ENCODE results near the gene FBXO11. TPM values are rescaled to one million over a fixed set of nuclear protein-coding genes. Genes with fewer than 3 reads are reported as not detected.

FBXO11 gene
- total and polyA plus RNA-seq, 2 experiments from 2014 or later = 27.4 to 43.5 TPM

- no peaks in the 10 kb centered on the region for H3K27me3 ChIP-seq
- TF ChIP-seq CTCF (IDR thresholded peaks at IDR 0.05; ENCODE audit: low read depth, low read length) = no peak
- no peaks in the 10 kb centered on the region for H3K36me3 ChIP-seq
- DNase-seq (ENCODE audit: low read depth in 1 of 2, low spot score in 1 of 2) = no peak
- no peak overlapping the region for H3K27ac ChIP-seq
- no peak overlapping the region for H3K4me3 ChIP-seq
- no peaks in the 10 kb centered on the region for H3K9me3 ChIP-seq (ENCODE audit: low read depth)
- peaks cover 22% of the 10 kb centered on the region for H3K4me1 ChIP-seq (ENCODE audit: low read depth)
These were observed 56.9 kb downstream of the FBXO11 start for GRCh38 chr2:47849368-47849767.

DNA sequence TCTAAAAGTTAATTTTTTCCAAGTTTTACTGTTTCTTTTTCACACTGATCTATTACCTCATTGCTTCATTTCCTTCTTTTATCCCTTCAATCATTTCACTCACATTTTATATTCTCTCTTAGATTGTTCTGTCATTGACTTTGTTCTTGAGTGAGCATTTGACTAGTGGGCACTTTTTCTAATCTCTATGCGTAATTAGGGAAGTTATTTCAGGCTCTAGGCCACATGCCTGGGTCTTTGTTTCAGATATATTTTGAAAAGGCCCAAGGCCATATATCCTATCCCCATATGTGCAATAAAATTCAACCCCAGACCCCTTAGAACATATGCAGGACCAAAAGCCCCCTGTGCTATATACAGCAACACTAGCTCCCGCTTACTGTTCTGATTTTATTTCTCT, 62.1 kb downstream of the FBXO11 start:
- no peaks in the 10 kb centered on the region for H3K9me3 ChIP-seq (ENCODE audit: low read depth)
- H3K27ac ChIP-seq = peak overlapping the region; percentile 70
- no peaks in the 10 kb centered on the region for H3K27me3 ChIP-seq
- no peak for DNase-seq (ENCODE audit: low read depth in 1 of 2, low spot score in 1 of 2)
- H3K4me1 ChIP-seq (ENCODE audit: low read depth) = peaks cover 17% of the 10 kb centered on the region
- TF ChIP-seq CTCF (IDR thresholded peaks at IDR 0.05; ENCODE audit: low read depth, low read length) = no peak
- no peak overlapping the region for H3K4me3 ChIP-seq
- H3K36me3 ChIP-seq = peaks cover 4% of the 10 kb centered on the region

DNA sequence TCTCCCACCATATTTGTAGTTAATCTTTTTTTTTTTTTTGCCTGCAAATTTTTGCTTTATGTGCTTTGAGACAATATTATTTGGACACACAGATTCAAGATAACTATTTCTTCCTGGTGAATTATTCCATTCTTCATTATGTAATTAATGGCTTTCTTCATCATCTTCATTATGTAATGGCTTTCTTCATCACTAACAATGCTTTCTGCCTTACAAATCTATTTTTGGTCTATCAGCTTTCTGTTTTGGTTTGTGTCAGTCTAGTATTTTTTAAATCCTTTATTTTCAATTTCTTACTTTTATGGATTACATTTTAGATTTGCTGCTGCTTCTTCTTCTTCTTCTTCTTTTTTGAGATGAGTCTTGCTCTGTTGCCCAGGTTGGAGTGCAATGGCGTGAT, 62.9 kb downstream of the FBXO11 start:
- Histone ChIP-seq H3K4me3 (no peak overlapping the region), H3K36me3 (peaks cover 12% of the 10 kb centered on the region), H3K4me1 (ENCODE audit: low read depth) (peaks cover 17% of the 10 kb centered on the region), H3K27me3 (no peaks in the 10 kb centered on the region), H3K9me3 (ENCODE audit: low read depth) (no peaks in the 10 kb centered on the region), H3K27ac (no peak overlapping the region)
- no peak for DNase-seq (ENCODE audit: low read depth in 1 of 2, low spot score in 1 of 2)
- no peak for TF ChIP-seq CTCF (IDR thresholded peaks at IDR 0.05; ENCODE audit: low read depth, low read length)

GRCh38 chr2:47842846-47843245, 63.5 kb downstream of the FBXO11 start:
- Histone ChIP-seq H3K4me3 (no peak overlapping the region), H3K36me3 (peaks cover 17% of the 10 kb centered on the region), H3K27ac (no peak overlapping the region), H3K4me1 (ENCODE audit: low read depth) (peaks cover 17% of the 10 kb centered on the region), H3K9me3 (ENCODE audit: low read depth) (no peaks in the 10 kb centered on the region), H3K27me3 (no peaks in the 10 kb centered on the region)
- no peak for TF ChIP-seq CTCF (IDR thresholded peaks at IDR 0.05; ENCODE audit: low read depth, low read length)
- DNase-seq (ENCODE audit: low read depth in 1 of 2, low spot score in 1 of 2) = no peak

- Histone ChIP-seq H3K4me1 (ENCODE audit: low read depth) (no peaks in the 10 kb centered on the region), H3K27ac (peak overlapping the region; percentile 39), H3K9me3 (ENCODE audit: low read depth) (no peaks in the 10 kb centered on the region), H3K27me3 (no peaks in the 10 kb centered on the region), H3K4me3 (no peak overlapping the region), H3K36me3 (peaks cover 49% of the 10 kb centered on the region)
- TF ChIP-seq CTCF (IDR thresholded peaks at IDR 0.05; ENCODE audit: low read depth, low read length) = no peak
- no peak for DNase-seq (ENCODE audit: low read depth in 1 of 2, low spot score in 1 of 2)
These were observed 67.6 kb downstream of the FBXO11 start for GRCh38 chr2:47838686-47839085.

DNA sequence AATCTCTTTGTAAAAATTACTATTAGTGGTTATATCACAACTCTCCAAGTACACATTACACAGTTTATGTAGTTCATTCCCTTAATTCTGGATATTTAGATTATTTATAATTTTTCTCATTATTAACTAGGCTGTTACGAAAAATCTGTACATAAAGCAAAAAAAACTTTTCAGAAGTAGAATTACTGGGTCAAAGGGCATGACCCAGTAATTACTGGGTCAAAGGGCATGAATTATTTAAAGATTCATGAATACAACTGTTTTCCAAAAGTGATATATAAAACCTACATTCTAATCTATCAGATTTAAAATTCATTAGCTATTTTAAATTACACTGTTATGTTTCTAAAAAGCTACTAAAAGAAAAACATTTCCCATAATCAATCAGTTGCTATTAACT, 68.0 kb downstream of the FBXO11 start:
- DNase-seq (ENCODE audit: low read depth in 1 of 2, low spot score in 1 of 2) = no peak
- H3K27ac ChIP-seq = no peak overlapping the region
- H3K4me1 ChIP-seq (ENCODE audit: low read depth) = no peaks in the 10 kb centered on the region
- TF ChIP-seq CTCF (IDR thresholded peaks at IDR 0.05; ENCODE audit: low read depth, low read length) = no peak
- no peaks in the 10 kb centered on the region for H3K27me3 ChIP-seq
- H3K4me3 ChIP-seq = no peak overlapping the region
- H3K9me3 ChIP-seq (ENCODE audit: low read depth) = no peaks in the 10 kb centered on the region
- peaks cover 54% of the 10 kb centered on the region for H3K36me3 ChIP-seq
